A549 (cell line): ENCODE measurements around the gene GFOD2. TPM values are rescaled to one million over a fixed set of nuclear protein-coding genes. Genes with fewer than 3 reads are reported as not detected.

ENCODE experiments used
- ATAC-seq, 2 experiments: fragments of 200-7000 bp in 1 of 2; fragments of >200 bp in 1 of 2; cut with Nextera tagmentation in 1 of 2; cut with Tn5 transposase in 1 of 2; 3 replicates each; pipeline versions ENCODE4 v1.8.0 to v1.9.1; 2018 to 2020; ENCODE audit warnings: mild to moderate bottlenecking in 1 of 2, moderate library complexity in 1 of 2
- CTCF ChIA-PET: fragments of 300-600 bp; sonication (Branson Sonifier 250); formaldehyde crosslinking; extraction: SDS; loops from one replicate; lab custom pipeline; 2021; ENCODE audit warnings: antibody characterized with exemption, inconsistent platforms; lab: Yijun Ruan, JAX
- POLR2A ChIA-PET: fragments of 350-600 bp; formaldehyde crosslinking; extraction: SDS; loops from one replicate; lab custom pipeline; 2021; ENCODE audit warnings: antibody characterized with exemption, inconsistent platforms; lab: Yijun Ruan, JAX
- DNase-seq, 2 experiments: peaks; one replicate each; pipeline versions ENCODE4 v3.0.0 to v3.0.0-alpha.2; 2011 to 2016; ENCODE audit warnings: low read depth in 1 of 2, low spot score in 1 of 2
- FAIRE-seq: peaks from 2 replicates; lab custom pipeline; 2011; peaks lifted over from hg19 to GRCh38; lab: Jason Lieb, UNC
- H3K27ac ChIP-seq, 2 experiments: fragments of >200 bp; sonication (Bioruptor Twin); formaldehyde crosslinking; 3 replicates each; pipeline ENCODE4 v1.5.1; 2016 to 2017
- H3K4me1 ChIP-seq: fragments of >200 bp; sonication (Bioruptor Twin); formaldehyde crosslinking; 3 replicates; pipeline ENCODE4 v1.6.1; 2016
- H3K4me2 ChIP-seq: fragments of >200 bp; sonication (Bioruptor Twin); formaldehyde crosslinking; 3 replicates; pipeline ENCODE4 v1.6.1; 2016
- H3K4me3 ChIP-seq: fragments of >200 bp; sonication (Bioruptor Twin); formaldehyde crosslinking; 3 replicates; pipeline ENCODE4 v1.5.1; 2016
- H3K9me3 ChIP-seq: fragments of >200 bp; sonication (Bioruptor Twin); formaldehyde crosslinking; 3 replicates; pipeline ENCODE4 v1.6.1; 2016
- BHLHE40 ChIP-seq: IDR thresholded peaks from 2 replicates; pipeline ENCODE4 v1.6.1; 2012; ENCODE audit warnings: low read depth, low read length, inconsistent platforms
- CHD2 ChIP-seq: fragments of 150-350 bp; IDR thresholded peaks from 2 replicates; pipeline ENCODE4 v1.6.1; 2014; ENCODE audit warnings: low read length; ENCODE audit not compliant: partially characterized antibody
- CHD4 ChIP-seq: fragments of 200-600 bp; sonication (generic); IDR thresholded peaks from 2 replicates; pipeline ENCODE4 v1.6.1; 2016; ENCODE audit warnings: antibody characterized with exemption, mild to moderate bottlenecking, borderline replicate concordance
- EHF ChIP-seq: fragments of 250-450 bp; sonication (Bioruptor Pico); IDR thresholded peaks from 2 replicates; pipeline ENCODE4 v1.5.0; 2020; ENCODE audit warnings: mild to moderate bottlenecking
- FOXS1 ChIP-seq: fragments of 250-450 bp; sonication (Bioruptor Pico); IDR thresholded peaks from 2 replicates; pipeline ENCODE4 v1.5.0; 2020; ENCODE audit warnings: mild to moderate bottlenecking, moderate library complexity
- HEYL ChIP-seq: fragments of 250-450 bp; sonication (Bioruptor Pico); IDR thresholded peaks from 2 replicates; pipeline ENCODE4 v1.8.0; 2021; ENCODE audit warnings: mild to moderate bottlenecking, moderate library complexity
- JUNB ChIP-seq: fragments of >200 bp; sonication (Bioruptor Twin); formaldehyde crosslinking; IDR thresholded peaks from 2 replicates; pipeline ENCODE4 v1.6.1; 2016
- KDM1A ChIP-seq: fragments of 200-600 bp; sonication (generic); IDR thresholded peaks from 2 replicates; pipeline ENCODE4 v1.6.1; 2016; ENCODE audit warnings: low read depth, mild to moderate bottlenecking
- KDM5A ChIP-seq: fragments of 200-600 bp; sonication (generic); IDR thresholded peaks from 2 replicates; pipeline ENCODE4 v1.6.1; 2016; ENCODE audit warnings: antibody characterized with exemption, mild to moderate bottlenecking
- MAFK ChIP-seq: fragments of 450-650 bp; IDR thresholded peaks from 2 replicates; pipeline ENCODE4 v1.6.1; 2014; ENCODE audit not compliant: partially characterized antibody
- MYC ChIP-seq: IDR thresholded peaks from 2 replicates; pipeline ENCODE4 v1.6.1; 2012; ENCODE audit warnings: mild to moderate bottlenecking, inconsistent platforms, low read length, improper control_type of control experiment, borderline replicate concordance
- NR3C1 ChIP-seq: fragments of >200 bp; sonication (Bioruptor Twin); formaldehyde crosslinking; IDR thresholded peaks from 3 replicates; pipeline ENCODE4 v1.6.1; 2017
- POLR2AphosphoS2 ChIP-seq: conservative IDR thresholded peaks from 2 replicates; pipeline ENCODE4 v1.6.1; 2012; ENCODE audit warnings: low read length, improper control_type of control experiment, inconsistent platforms
- RARB ChIP-seq: fragments of 250-450 bp; sonication (Bioruptor Pico); IDR thresholded peaks from 2 replicates; pipeline ENCODE4 v1.8.0; 2021; ENCODE audit warnings: mild to moderate bottlenecking, moderate library complexity
- RCOR1 ChIP-seq: fragments of 150-350 bp; IDR thresholded peaks from 2 replicates; pipeline ENCODE4 v1.6.1; 2014; ENCODE audit warnings: antibody characterized with exemption, low read length, low read depth
- TFCP2L1 ChIP-seq: fragments of 250-450 bp; sonication (Bioruptor Pico); IDR thresholded peaks from 2 replicates; pipeline ENCODE4 v1.5.0; 2021; ENCODE audit warnings: mild to moderate bottlenecking
- TP53 ChIP-seq: fragments of 250-450 bp; sonication (Bioruptor Pico); IDR thresholded peaks from 2 replicates; pipeline ENCODE4 v1.5.0; 2021; ENCODE audit warnings: mild to moderate bottlenecking, moderate library complexity
- ZFP36 ChIP-seq: fragments of 450-650 bp; IDR thresholded peaks from 2 replicates; pipeline ENCODE4 v1.6.1; 2014; ENCODE audit warnings: borderline replicate concordance; ENCODE audit not compliant: partially characterized antibody
- ZSCAN20 ChIP-seq: fragments of 250-450 bp; sonication (Bioruptor Pico); IDR thresholded peaks from 2 replicates; pipeline ENCODE4 v1.8.0; 2022; ENCODE audit warnings: mild to moderate bottlenecking, moderate library complexity
- WGBS: methylation state at CpG from one replicate; pipeline ENCODE4 v1.1.6; 2017; ENCODE audit errors: missing lambda C conversion rate; 5-methylcytosine and 5-hydroxymethylcytosine counted together
- polyA plus RNA-seq, 4 experiments: library from polyadenylated mRNA; depleted of rRNA in 3 of 4; stranded (reverse); fragments of >200 nt; fragmentation: RNase III in 1 of 4; extraction: RNeasy Plus Mini Kit Qiagen cat#74134 plus additional on column Dnase treatment in 1 of 4; gene quantifications; 2 replicates in 3 of 4; 3 replicates in 1 of 4; pipeline ENCODE4 v1.2.3, GENCODE V29; 2011 to 2017
- TF ChIP-seq, protein P1 (sequence below): fragments of >200 bp; sonication (Bioruptor Twin); formaldehyde crosslinking; IDR thresholded peaks from 3 replicates; pipeline ENCODE4 v1.5.1; 2016
- TF ChIP-seq, protein P2 (sequence below): IDR thresholded peaks from 2 replicates; pipeline ENCODE4 v1.6.1; 2012
- TF ChIP-seq, protein P3 (sequence below): IDR thresholded peaks from 2 replicates; pipeline ENCODE4 v1.6.1; 2012; ENCODE audit warnings: low read depth, borderline replicate concordance
- TF ChIP-seq, protein P4 (sequence below): fragments of 200-600 bp; sonication (generic); IDR thresholded peaks from 2 replicates; pipeline ENCODE4 v1.6.1; 2016; ENCODE audit warnings: antibody characterized with exemption, mild to moderate bottlenecking, moderate library complexity

The GFOD2 gene
- polyA plus RNA-seq, 2 of the 4 experiments (the other 2 are of a cell fraction), result 10.3 to 16.4 TPM

DNA sequence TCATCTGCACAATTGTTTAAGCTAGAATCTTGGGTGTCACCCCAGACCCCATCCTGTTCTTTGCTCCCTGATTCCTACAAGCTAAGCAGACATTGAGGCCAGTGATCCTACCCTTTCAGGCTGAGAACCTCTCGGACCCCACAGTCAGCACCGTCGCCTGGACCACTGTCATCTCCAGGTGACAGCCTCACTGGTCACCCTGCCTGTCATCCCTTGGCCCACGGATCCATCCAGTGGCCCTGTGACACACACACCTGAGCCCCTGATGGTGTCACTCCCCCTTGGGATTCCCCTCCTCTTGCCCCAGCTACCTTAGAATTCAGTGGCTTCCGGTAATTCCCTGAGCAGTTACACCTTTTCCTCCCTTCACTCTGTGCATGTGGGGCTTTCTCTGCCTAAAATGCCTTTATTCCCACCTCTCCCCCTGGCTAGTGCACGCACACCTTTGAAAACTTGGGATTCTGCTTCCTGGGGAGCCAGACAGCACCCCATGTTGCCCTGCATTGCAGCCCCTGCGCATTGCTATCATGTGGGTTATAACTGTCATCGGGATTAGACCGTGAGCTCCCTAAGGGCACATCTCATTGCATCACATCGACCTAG, 49.5 kb downstream of the GFOD2 start:
- Histone ChIP-seq H3K4me3 (no peak overlapping the region), H3K4me2 (no peak overlapping the region), H3K4me1 (peaks cover 17% of the 10 kb centered on the region), H3K9me3 (no peaks in the 10 kb centered on the region), H3K27ac (no peak overlapping the region)
- FAIRE-seq, result no peak
- no peak for ATAC-seq
- CTCF ChIA-PET, result interaction anchor here (0.6 to 16.7 kb wide), 9 partner anchors 9 to 155 kb away, joined by 3 to 174 read pairs (median 5); partner anchors contain the start of genes ACD, CTCF and PARD6A
- no peak for TF ChIP-seq KDM5A
- TF ChIP-seq, protein P1, sequence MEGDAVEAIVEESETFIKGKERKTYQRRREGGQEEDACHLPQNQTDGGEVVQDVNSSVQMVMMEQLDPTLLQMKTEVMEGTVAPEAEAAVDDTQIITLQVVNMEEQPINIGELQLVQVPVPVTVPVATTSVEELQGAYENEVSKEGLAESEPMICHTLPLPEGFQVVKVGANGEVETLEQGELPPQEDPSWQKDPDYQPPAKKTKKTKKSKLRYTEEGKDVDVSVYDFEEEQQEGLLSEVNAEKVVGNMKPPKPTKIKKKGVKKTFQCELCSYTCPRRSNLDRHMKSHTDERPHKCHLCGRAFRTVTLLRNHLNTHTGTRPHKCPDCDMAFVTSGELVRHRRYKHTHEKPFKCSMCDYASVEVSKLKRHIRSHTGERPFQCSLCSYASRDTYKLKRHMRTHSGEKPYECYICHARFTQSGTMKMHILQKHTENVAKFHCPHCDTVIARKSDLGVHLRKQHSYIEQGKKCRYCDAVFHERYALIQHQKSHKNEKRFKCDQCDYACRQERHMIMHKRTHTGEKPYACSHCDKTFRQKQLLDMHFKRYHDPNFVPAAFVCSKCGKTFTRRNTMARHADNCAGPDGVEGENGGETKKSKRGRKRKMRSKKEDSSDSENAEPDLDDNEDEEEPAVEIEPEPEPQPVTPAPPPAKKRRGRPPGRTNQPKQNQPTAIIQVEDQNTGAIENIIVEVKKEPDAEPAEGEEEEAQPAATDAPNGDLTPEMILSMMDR, result no peak
- TF ChIP-seq JUNB, result no peak
- TF ChIP-seq, protein P2, sequence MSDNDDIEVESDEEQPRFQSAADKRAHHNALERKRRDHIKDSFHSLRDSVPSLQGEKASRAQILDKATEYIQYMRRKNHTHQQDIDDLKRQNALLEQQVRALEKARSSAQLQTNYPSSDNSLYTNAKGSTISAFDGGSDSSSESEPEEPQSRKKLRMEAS, result no peak
- no peak for TF ChIP-seq POLR2AphosphoS2
- TF ChIP-seq ZSCAN20 (CRISPR knock-in tag), result no peak
- TF ChIP-seq TP53 (CRISPR knock-in tag), result no peak
- TF ChIP-seq CHD4, result no peak
- no peak for TF ChIP-seq FOXS1 (CRISPR knock-in tag)
- no peak for TF ChIP-seq RCOR1
- TF ChIP-seq BHLHE40, result no peak
- TF ChIP-seq CHD2, result no peak
- no peak for TF ChIP-seq ZFP36
- TF ChIP-seq, protein P3, sequence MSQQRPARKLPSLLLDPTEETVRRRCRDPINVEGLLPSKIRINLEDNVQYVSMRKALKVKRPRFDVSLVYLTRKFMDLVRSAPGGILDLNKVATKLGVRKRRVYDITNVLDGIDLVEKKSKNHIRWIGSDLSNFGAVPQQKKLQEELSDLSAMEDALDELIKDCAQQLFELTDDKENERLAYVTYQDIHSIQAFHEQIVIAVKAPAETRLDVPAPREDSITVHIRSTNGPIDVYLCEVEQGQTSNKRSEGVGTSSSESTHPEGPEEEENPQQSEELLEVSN, result no peak
- TF ChIP-seq KDM1A, result no peak
- TF ChIP-seq MAFK, result no peak
- no peak for TF ChIP-seq HEYL
- TF ChIP-seq RARB, result no peak
- TF ChIP-seq, protein P4, sequence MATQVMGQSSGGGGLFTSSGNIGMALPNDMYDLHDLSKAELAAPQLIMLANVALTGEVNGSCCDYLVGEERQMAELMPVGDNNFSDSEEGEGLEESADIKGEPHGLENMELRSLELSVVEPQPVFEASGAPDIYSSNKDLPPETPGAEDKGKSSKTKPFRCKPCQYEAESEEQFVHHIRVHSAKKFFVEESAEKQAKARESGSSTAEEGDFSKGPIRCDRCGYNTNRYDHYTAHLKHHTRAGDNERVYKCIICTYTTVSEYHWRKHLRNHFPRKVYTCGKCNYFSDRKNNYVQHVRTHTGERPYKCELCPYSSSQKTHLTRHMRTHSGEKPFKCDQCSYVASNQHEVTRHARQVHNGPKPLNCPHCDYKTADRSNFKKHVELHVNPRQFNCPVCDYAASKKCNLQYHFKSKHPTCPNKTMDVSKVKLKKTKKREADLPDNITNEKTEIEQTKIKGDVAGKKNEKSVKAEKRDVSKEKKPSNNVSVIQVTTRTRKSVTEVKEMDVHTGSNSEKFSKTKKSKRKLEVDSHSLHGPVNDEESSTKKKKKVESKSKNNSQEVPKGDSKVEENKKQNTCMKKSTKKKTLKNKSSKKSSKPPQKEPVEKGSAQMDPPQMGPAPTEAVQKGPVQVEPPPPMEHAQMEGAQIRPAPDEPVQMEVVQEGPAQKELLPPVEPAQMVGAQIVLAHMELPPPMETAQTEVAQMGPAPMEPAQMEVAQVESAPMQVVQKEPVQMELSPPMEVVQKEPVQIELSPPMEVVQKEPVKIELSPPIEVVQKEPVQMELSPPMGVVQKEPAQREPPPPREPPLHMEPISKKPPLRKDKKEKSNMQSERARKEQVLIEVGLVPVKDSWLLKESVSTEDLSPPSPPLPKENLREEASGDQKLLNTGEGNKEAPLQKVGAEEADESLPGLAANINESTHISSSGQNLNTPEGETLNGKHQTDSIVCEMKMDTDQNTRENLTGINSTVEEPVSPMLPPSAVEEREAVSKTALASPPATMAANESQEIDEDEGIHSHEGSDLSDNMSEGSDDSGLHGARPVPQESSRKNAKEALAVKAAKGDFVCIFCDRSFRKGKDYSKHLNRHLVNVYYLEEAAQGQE, result no peak
- 77% methylated on average over 10 of the region's 10 CpGs for WGBS
- POLR2A ChIA-PET, result no interaction called here
- DNase-seq, result no peak

DNA sequence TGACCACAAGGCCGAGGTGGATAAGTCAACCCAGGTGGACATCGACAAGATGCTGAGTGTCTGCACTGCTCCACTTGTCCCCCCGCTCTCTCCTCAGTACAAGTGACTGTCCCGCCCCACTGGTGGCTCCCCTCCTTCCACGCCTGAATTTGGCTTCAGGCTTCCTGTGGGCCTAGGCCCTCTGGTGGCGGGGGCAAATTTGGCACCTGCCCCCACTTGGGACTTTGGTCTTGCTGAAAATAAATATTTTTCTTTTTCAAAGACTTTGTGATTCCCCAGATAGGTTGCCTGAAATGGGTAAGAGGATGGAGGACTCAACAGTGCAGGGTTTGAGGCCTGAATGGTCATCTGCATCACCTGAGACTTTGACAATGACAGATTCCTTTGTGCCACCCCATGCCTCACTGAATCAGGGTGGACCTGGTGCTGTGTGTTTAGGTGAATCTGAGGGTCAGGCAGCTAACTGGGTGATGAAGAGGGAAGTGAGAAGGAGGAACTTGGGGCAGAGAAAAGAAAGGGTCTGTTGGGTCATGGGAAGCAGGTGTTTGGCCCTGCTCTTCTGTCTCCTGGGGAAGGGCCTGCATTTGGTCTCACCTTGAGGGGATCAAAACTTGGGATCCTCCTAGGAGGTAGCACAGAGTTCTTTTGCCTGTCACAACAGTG, 50.5 kb downstream of the GFOD2 start:
- ATAC-seq, result no peak
- 96% methylated on average over 6 of the region's 6 CpGs for WGBS
- Histone ChIP-seq H3K9me3 (no peaks in the 10 kb centered on the region), H3K27ac (peak overlapping the region in 1 of 2 experiments; percentile 55; a peak in 1 of 6 replicates), H3K4me1 (peaks cover 17% of the 10 kb centered on the region), H3K4me2 (no peak overlapping the region), H3K4me3 (no peak overlapping the region)
- POLR2A ChIA-PET, result interaction anchor here (0.6 kb wide), 1 partner anchor 28 kb away, joined by 3 read pairs; no protein-coding TSS in a partner anchor
- no peak for FAIRE-seq
- CTCF ChIA-PET, result interaction anchor here (0.6 to 16.7 kb wide), 34 partner anchors 8 to 218 kb away, joined by 3 to 174 read pairs (median 4); partner anchors contain the start of genes ACD, CARMIL2, CTCF and GFOD2
- TF ChIP-seq TFCP2L1 (CRISPR knock-in tag), result no peak
- TF ChIP-seq CHD4, result no peak
- TF ChIP-seq, protein P4, result no peak
- TF ChIP-seq POLR2AphosphoS2, result no peak
- no peak for TF ChIP-seq NR3C1
- TF ChIP-seq ZFP36, result no peak
- TF ChIP-seq EHF (CRISPR knock-in tag), result no peak
- TF ChIP-seq MYC, result no peak
- TF ChIP-seq, all 56 proteins: peak for 0
- no peak for DNase-seq
